ENCODE measurements around the gene IER5L. TPM values are rescaled to one million over a fixed set of nuclear protein-coding genes. Genes with fewer than 3 reads are reported as not detected.

The IER5L gene
- total and polyA plus RNA-seq, 2 of the 8 experiments (the other 6 are each of a cell fraction or from before 2014, with no cell fraction given), result 0.65 to 1.0 TPM

DNA sequence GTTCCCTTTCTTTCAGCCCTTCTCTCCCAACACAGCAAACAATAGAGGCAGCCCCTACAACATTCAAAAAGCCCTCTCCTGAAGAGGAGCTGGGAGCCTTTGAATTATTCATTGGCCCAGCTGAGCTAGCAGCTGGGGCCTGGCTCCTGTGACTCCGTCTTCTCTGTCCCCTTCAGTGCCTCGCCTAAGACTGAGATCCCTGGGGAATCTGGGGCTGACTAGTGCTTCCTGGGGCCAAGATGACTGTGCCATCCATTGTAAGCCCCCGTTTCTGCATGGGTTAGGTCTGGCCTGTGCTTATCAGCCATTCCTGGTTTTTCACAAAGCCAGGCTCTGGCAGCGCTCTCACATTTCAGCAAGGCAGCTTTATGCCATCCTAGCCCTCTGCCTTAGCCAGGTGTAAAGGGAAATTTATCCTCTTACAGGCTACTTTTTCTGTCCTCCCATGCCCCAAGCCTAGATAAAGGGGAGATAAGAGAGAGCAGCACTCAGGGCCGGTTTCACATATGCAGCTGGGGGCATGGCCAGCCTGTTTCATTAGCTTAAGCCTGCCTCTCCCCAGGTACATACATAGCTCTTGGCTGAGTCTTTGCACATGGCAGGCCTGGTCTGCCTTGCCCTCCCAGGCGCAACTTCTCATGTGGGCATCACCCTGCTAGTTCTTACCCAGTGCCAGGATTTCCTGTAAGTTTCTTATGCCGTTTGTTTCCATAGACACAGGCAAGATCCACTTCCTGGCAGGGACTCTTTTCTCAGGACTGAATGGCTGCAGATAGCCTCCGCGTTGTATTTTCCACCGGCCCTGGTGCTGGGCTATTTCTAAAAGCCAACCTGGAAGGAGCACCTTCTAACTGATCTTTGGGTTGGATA, 51.1 kb downstream of the IER5L start (continued):
- TF ChIP-seq, protein P1, sequence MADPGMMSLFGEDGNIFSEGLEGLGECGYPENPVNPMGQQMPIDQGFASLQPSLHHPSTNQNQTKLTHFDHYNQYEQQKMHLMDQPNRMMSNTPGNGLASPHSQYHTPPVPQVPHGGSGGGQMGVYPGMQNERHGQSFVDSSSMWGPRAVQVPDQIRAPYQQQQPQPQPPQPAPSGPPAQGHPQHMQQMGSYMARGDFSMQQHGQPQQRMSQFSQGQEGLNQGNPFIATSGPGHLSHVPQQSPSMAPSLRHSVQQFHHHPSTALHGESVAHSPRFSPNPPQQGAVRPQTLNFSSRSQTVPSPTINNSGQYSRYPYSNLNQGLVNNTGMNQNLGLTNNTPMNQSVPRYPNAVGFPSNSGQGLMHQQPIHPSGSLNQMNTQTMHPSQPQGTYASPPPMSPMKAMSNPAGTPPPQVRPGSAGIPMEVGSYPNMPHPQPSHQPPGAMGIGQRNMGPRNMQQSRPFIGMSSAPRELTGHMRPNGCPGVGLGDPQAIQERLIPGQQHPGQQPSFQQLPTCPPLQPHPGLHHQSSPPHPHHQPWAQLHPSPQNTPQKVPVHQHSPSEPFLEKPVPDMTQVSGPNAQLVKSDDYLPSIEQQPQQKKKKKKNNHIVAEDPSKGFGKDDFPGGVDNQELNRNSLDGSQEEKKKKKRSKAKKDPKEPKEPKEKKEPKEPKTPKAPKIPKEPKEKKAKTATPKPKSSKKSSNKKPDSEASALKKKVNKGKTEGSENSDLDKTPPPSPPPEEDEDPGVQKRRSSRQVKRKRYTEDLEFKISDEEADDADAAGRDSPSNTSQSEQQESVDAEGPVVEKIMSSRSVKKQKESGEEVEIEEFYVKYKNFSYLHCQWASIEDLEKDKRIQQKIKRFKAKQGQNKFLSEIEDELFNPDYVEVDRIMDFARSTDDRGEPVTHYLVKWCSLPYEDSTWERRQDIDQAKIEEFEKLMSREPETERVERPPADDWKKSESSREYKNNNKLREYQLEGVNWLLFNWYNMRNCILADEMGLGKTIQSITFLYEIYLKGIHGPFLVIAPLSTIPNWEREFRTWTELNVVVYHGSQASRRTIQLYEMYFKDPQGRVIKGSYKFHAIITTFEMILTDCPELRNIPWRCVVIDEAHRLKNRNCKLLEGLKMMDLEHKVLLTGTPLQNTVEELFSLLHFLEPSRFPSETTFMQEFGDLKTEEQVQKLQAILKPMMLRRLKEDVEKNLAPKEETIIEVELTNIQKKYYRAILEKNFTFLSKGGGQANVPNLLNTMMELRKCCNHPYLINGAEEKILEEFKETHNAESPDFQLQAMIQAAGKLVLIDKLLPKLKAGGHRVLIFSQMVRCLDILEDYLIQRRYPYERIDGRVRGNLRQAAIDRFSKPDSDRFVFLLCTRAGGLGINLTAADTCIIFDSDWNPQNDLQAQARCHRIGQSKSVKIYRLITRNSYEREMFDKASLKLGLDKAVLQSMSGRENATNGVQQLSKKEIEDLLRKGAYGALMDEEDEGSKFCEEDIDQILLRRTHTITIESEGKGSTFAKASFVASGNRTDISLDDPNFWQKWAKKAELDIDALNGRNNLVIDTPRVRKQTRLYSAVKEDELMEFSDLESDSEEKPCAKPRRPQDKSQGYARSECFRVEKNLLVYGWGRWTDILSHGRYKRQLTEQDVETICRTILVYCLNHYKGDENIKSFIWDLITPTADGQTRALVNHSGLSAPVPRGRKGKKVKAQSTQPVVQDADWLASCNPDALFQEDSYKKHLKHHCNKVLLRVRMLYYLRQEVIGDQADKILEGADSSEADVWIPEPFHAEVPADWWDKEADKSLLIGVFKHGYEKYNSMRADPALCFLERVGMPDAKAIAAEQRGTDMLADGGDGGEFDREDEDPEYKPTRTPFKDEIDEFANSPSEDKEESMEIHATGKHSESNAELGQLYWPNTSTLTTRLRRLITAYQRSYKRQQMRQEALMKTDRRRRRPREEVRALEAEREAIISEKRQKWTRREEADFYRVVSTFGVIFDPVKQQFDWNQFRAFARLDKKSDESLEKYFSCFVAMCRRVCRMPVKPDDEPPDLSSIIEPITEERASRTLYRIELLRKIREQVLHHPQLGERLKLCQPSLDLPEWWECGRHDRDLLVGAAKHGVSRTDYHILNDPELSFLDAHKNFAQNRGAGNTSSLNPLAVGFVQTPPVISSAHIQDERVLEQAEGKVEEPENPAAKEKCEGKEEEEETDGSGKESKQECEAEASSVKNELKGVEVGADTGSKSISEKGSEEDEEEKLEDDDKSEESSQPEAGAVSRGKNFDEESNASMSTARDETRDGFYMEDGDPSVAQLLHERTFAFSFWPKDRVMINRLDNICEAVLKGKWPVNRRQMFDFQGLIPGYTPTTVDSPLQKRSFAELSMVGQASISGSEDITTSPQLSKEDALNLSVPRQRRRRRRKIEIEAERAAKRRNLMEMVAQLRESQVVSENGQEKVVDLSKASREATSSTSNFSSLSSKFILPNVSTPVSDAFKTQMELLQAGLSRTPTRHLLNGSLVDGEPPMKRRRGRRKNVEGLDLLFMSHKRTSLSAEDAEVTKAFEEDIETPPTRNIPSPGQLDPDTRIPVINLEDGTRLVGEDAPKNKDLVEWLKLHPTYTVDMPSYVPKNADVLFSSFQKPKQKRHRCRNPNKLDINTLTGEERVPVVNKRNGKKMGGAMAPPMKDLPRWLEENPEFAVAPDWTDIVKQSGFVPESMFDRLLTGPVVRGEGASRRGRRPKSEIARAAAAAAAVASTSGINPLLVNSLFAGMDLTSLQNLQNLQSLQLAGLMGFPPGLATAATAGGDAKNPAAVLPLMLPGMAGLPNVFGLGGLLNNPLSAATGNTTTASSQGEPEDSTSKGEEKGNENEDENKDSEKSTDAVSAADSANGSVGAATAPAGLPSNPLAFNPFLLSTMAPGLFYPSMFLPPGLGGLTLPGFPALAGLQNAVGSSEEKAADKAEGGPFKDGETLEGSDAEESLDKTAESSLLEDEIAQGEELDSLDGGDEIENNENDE (IDR thresholded peaks at IDR 0.05; ENCODE audit: insufficient replicate concordance, low read length), result no peak
- TF ChIP-seq KDM5A (IDR thresholded peaks at IDR 0.05; ENCODE audit: low read length) (no peak), SIN3A (conservative IDR thresholded peaks at IDR 0.05 in 1 of 2, IDR thresholded peaks at IDR 0.05 in 1 of 2; ENCODE audit: low read depth in 1 of 2, low read length in 2 of 2) (peak; percentile 85 to 87; a peak in 3 of 4 replicates), EGR1 (IDR thresholded peaks at IDR 0.05; ENCODE audit: borderline replicate concordance, low read depth, low read length) (no peak), ASH2L (IDR thresholded peaks at IDR 0.05; ENCODE audit: low read length) (peak; percentile 73), HDAC6 (IDR thresholded peaks at IDR 0.05; ENCODE audit: low read depth, low read length) (no peak), ZNF274 (IDR thresholded peaks at IDR 0.05; ENCODE audit: borderline replicate concordance, extremely low read depth, low read length) (no peak)
- TF ChIP-seq, protein P2, sequence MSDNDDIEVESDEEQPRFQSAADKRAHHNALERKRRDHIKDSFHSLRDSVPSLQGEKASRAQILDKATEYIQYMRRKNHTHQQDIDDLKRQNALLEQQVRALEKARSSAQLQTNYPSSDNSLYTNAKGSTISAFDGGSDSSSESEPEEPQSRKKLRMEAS (IDR thresholded peaks at IDR 0.05), result no peak
